T-helper 1 cell treated with Interleukin-12 subunit alpha and Interleukin-12 subunit beta and Interleukin-4 antibody, amounts not matched to agents 30 ng/mL and 1 ng/mL, for 36 hours (primary cell): Measurements from ENCODE around the gene ARL4C. TPM values are rescaled to one million over a fixed set of nuclear protein-coding genes. Genes with fewer than 3 reads are reported as not detected.

Experiments
- intact Hi-C: fragments of 100-400 bp; cut with micrococcal nuclease; formaldehyde crosslinking; loops from one replicate; pipeline ENCODE4 v1.15.1; 2024
- total RNA-seq: library from RNA; stranded (reverse); gene quantifications from 2 replicates; pipeline ENCODE4 v1.2.3, GENCODE V29; 2022

The ARL4C gene
- total RNA-seq, 1 donor from 2014 or later, result 375 TPM

DNA sequence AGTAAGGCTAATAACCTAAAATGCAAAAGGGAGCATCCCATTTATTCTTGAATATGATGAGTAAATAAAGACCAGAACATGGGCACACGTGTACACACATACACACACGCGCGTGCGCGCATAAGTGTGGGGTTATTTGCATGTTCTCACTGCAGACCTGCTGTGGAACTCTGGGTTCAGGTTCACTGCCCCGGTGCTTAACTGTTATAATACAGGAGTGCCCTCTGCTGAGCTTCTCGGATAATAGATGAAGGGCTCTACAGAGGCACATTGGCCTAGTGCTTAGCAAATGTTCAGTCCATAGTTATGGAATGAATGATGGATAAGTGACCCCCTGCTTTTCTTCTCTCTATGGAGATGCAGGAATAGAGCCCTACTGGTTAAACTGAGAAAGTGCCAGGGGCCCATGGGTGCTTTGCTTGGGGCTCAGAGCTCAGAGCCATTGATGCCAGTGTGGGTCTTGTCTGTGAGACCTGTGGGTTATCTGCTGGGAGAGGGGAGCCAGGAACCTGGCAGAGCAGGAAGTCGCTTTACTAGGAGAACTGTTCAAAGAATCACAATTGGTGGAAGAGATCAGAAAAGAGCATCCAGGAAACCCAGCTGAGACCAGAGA lies 3.6 kb upstream of the ARL4C start:
- intact Hi-C loops, result loop anchor here (1.0 to 2.0 kb wide), 7 partner anchors 45 to 646 kb away; partner anchors contain the start of gene HJURP

DNA sequence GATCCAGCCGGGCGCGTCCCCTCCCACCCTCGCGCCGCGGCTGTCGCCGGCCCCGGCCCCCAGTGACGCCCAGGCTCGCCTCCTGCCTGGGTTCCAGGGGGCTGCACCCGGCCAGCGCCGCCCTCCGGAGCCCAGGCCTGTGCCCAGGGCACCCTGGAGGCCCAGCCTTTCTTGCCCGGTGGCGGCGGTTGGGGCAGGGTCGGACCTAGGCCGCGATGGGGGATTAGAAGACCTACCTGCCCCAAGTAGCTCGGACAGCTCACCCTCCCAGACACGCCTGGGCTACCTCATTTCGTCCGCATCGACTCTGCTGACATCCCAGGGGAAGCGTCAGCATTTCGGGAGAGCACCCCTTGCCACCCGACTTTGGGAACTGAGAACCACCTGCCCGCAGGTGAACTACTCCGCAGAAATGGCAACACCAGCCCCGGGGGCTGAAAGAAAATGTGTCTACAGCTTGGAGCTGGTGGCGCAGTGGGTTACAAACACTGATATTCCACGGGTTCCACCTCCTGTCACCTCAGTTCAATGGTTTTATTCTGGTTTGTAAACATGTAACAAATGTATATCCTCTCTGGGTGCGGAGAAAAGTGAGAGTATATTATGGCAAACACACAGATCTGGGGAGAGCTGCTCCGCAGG lies 834 bp upstream of the ARL4C start:
- intact Hi-C loops, result no loop called here

- intact Hi-C loops, result no loop called here
Measured at GRCh38 chr2:234496055-234496834, 636 bp downstream of the ARL4C start.

DNA sequence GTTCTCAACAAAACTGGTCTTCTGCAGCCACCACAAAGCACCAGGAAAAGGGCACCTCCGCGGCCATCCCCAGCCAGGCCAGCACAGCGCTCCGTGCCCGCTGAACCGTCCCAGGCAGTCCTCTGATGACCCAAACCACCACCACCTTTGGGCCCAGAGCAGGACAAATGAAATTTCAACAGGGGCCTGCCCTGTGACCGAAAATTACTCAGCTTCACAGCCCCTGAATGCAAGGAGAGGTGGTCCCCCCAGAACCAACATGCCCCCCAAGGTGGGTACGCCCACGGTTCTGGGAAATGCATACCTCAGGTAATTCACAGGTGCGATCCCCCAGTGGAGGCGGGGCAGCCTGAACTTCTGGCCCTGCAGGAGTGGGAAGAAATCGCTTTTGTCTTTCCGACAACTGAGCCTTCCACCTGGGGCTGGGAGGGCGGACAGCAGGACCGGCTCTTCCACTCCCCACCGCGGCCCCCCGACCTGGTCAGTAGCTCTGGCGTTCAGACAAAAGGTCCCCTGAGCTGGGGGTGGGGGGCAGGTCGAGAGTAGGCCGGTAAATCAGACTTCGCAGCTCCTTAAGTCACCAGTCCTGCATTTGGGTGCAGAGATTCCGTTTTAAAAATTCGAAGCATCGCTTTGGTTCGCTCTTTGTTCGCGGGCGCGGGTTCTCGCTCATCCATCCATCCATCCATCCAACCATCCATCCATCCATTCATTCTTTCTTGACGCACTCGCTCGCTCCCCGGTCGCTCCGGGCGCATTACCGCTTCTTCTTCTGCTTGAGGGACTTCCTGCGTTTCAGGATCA lies 1.4 kb downstream of the ARL4C start:
- intact Hi-C loops, result no loop called here

DNA sequence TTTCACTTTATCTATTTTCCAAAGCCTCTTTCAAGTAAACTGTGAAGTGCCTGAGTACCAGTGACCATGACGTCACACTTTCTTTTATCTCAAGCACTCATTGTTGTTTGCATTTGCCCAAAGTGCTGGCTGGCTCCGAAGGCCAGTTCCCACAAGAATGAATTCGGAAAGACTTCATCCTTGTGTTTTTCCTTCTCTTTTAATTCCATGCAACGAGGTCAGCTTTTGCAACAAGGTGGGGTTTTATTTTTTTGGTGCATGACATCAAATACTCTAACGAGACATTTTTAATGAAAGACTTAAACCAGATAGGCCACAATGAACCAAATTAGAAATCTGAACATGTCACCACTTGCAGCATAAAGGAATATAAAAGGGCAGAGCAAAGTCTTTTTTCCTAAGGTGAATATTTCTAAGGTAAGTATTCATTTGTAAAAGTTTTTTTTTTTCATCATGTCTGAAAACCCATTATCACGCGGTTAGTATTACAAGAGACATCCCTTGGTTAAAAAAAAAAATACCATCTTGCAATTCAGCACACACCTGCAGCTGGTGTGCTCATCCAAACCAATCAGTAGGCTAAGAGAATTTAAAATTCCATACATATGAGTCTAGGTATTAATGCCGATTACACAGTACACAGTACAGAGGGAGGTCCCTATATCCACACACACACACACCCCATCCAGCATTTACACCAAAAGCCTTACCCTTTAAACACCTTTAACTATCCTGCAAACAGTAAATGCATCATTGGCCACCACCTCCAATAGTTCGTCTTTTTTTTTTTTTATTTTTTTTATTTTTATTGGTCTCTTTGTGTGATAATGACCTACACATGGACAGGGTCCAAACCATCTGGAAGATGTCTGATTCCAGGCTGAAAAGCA lies 2.3 kb downstream of the ARL4C start:
- intact Hi-C loops, result loop anchor here (1.0 kb wide), 2 partner anchors 40 to 202 kb away; no protein-coding TSS in a partner anchor

DNA sequence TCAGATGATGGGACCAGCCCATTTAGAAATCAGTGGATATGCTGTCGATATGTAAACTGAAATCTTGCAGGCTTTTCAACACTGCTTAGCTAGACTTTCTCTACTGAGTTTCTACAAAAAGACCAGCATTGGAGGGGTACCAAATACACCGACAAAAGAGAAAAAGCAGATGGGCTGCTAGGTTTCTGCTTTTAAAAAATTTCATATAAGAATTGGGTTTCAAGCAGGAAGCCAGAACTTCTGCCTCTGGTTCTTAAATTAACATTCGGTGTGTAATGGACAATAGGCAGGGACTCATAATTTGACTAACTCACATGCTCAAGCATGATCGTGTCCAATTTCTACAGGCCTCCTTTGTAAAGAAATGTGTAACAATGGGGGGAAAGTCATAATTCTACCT lies 3.1 kb downstream of the ARL4C start:
- intact Hi-C loops, result loop anchor here (1.0 kb wide), 3 partner anchors 9 to 201 kb away; no protein-coding TSS in a partner anchor

DNA sequence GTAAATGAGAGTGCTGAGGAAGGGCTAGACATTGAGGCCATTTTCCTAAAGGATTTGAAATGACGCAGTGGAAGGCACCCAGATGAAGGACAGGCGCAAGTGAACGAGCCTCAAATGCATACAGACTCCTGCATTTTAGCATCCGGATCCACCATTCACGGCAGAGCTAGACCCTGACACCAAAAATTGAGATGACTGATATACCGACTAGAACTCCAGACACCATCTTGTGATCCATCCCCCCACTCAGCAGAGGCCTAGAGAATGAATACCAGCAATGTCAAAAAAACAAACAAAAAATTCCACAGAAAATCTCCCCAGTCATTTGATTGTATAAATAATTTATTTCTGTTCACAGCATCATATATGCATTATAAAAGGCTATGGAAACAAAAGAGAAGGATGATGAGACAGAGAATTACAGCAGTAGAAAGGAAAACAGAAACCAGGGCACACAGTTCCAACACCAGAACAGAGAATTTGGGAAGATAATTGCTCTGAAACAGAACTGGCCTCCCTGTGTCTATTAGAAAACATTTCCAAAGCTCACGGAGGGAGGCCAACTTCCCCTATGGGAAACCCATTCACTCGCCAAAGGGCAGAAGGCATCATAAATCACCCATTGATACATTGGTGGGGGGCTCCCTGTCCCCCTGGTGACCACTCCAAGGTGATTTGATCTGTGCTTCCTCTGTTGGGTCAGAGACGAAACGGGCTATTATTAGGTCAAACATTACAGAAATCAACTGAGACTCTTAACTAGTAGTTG lies 4.0 kb downstream of the ARL4C start:
- intact Hi-C loops, result loop anchor here (1.0 kb wide), 1 partner anchor 9 kb away; no protein-coding TSS in a partner anchor

DNA sequence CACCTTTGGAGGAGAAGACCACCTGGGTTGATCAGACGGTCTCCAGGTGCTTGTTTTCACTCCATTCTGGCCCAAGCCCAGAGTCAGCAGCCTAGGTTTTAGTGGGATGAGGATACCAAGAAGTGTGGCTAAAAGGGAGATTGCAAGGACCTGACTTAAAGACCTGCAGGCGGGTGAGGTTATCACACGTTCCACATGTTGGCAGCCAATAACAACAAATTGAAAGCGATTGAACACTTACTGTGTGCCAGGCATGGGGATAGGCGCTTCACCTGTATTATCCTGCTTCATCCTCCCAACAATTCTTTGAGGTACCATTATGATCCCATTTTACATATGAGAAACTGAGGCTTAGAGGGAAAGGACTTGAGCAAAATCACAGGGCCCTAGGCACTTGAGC lies 5.0 kb downstream of the ARL4C start:
- intact Hi-C loops, result loop anchor here (2.0 kb wide), 1 partner anchor 123 kb away; no protein-coding TSS in a partner anchor

DNA sequence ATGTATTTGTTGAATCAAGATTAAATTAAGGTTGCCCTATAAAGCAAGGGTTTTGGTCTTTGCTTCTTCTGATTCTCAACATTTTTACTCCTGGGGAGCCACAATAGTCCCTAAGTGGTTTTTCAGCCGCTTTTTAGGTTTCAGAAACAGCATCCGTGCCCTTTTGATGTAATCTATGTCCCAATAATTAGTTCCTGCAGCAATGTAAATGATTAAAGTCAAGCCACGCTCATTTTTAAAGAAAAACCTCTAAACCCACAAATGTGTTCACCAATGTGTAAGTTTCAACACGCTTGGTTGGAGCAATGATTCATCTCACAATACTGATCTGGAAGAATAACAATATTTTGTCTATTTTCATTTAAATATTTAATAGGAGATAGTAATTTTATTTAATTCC lies 5.6 kb downstream of the ARL4C start:
- intact Hi-C loops, result loop anchor here (2.0 kb wide), 1 partner anchor 122 kb away; no protein-coding TSS in a partner anchor

DNA sequence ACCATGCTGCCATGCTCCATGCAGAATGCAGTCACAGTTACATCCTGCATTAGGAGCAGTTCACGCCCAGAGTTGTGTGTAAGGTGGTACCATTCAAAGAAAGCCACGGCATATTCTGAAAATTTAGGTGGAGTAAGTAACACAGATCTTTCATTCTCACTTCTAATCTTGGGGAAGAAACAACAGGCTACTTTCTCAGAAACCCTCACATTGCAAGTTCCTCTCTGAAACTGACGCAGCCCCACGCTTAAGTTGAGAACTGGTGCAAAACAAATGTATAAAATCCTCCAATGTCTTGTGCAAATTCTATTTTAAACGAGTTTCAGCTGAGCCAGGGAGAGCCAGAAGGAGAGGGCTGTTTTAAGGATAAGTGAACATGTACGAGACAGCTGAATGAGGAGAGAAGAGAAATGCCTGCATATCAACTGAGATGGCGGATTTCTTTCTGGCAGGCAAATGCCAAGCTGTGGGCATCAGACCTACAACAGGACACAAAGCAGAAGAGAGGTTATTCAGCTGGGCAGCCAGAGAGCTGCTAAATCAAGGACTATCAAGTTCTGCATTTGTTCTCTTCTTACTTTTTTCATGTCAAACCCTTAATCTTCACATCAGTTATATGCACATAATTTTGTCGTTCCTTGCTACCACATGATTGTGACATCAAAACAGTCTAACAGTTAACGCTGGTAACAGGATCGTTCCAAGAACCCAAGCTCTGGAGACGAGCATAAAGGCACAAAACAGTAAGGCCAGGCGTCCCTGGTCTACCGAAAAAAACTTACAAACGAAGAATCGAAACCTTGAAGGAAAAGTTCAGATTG lies 6.4 kb downstream of the ARL4C start:
- intact Hi-C loops, result loop anchor here (2.0 kb wide), 1 partner anchor 122 kb away; no protein-coding TSS in a partner anchor

GRCh38 chr2:234488913-234489451 lies 7.9 kb downstream of the ARL4C start:
- intact Hi-C loops, result loop anchor here (1.0 to 2.0 kb wide), 7 partner anchors 14 to 197 kb away; no protein-coding TSS in a partner anchor

GRCh38 chr2:234488486-234488885 lies 8.4 kb downstream of the ARL4C start:
- intact Hi-C loops, result loop anchor here (2.0 kb wide), 1 partner anchor 14 kb away; no protein-coding TSS in a partner anchor

- intact Hi-C loops, result no loop called here
Measured at GRCh38 chr2:234487356-234487755, 9.5 kb downstream of the ARL4C start.

DNA sequence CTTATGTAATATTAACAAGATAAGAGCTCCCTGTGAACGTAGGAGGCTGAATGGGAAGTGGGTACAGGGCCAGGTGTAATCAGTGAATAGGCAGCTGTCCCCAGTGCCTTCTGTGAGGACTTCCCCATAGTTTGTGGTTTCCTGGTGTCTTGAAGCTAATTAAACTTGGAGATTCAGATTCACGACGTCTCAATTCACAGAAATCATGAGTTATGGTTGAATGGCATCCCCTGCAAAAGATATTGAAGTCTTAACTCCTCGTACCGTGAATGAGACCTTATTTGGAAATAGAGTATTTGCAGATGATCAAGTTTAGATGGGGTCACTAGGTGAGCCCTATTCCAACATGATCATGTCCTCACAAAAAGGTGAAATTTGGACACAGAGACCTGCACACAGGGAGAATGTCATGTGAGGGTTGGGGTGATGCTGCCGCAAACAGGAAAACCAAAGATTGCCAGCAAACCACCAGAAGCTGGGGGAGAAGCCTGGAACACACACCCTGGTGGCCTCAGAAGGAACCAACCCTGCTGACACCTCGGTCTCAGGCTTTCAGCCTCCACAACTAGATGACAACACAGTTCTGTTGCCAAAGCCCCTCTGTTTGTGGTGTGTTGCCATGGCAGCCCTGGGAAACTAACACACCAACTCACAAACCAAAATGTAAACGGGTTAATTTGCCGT lies 13.2 kb downstream of the ARL4C start:
- intact Hi-C loops, result loop anchor here (1.0 kb wide), 7 partner anchors 8 to 175 kb away; no protein-coding TSS in a partner anchor

DNA sequence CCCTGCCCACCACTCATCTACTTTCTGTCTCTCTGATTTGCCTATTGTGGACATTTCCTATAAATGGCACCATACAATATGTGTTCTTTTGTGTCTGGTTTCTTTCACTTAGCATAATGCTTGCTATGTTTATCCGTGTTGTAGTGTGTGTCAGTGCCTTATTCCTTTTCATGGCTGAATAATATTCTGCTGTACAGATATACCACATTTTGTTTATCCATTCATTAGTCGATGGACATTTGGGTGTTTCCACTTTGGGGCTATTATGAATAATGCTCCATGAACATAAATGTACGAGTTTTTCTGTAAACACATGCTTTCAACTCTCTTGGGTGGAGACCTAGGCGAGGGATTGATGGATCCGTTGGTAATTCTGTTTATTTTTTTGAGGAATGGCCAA lies 15.6 kb downstream of the ARL4C start:
- intact Hi-C loops, result no loop called here

DNA sequence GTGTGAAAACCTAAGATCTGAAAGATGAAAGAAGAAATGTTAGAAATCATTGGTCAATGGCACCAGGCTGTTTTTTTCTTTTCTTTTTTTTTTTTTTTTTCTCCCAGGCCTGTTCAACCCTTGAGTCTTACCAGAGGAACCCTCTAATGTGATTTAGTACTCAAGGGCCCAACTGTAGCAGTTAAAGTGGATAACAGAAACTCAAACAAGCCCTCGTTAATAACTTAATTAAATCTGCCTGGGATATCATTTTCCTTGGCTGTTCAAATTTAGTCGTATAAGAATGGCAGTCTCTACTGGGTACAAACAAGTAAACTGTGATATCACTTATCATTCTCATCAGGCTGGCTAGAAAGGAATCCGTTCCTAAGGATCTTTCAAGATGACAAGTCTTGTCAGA lies 16.5 kb downstream of the ARL4C start:
- intact Hi-C loops, result no loop called here

DNA sequence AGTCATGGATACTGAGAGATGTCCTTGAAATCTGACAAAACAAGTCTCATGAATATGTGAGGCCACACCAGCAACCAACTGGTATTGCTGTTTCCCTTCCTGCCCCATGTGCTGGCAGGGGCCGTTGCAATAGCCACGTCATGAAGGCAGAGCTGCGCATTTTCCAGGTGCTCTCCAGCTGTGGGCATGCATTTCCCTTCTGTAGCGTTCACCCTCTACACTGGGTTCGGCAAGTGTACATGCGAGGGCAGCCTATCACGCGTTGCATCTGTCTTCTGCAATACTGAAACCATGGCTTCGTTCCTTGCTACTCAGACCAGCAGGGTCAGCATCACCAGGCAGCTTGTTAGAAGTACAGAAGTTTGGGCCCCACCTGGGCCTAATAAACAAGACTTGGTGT lies 17.4 kb downstream of the ARL4C start:
- intact Hi-C loops, result no loop called here
